ENCODE measurements around the gene TMCO2.
"Not testable (repeated sequence)": the region's sequence is repeated elsewhere in the genome, so short reads cannot be mapped to it uniquely, and the experiment has no call there.

Gene TMCO2

GRCh38 chr1:40247655-40248054 lies at the start of gene TMCO2:
Gene TMCO2 (plus strand): TSS chr1:40247937. CDS start chr1:40247994, 57 bp downstream.
- DNase-seq (ENCODE audit: low read depth), result no peak

- no peak for DNase-seq (ENCODE audit: low read depth)
Observed at GRCh38 chr1:40199126-40199525, 48.6 kb upstream of the TMCO2 start.

- DNase-seq (ENCODE audit: low read depth), result no peak
Observed at GRCh38 chr1:40204856-40205255, 42.9 kb upstream of the TMCO2 start.

- DNase-seq (ENCODE audit: low read depth), result no peak
Observed at GRCh38 chr1:40210511-40211204, 37.1 kb upstream of the TMCO2 start.

- DNase-seq (ENCODE audit: low read depth), result no peak
Observed at GRCh38 chr1:40218333-40218732, 29.4 kb upstream of the TMCO2 start.

GRCh38 chr1:40221471-40221905 lies 26.2 kb upstream of the TMCO2 start:
- DNase-seq (ENCODE audit: low read depth), result not testable (repeated sequence)

GRCh38 chr1:40221977-40222772 lies 25.6 kb upstream of the TMCO2 start:
- no peak for DNase-seq (ENCODE audit: low read depth)

- no peak for DNase-seq (ENCODE audit: low read depth)
Observed at GRCh38 chr1:40224040-40224439, 23.7 kb upstream of the TMCO2 start.

GRCh38 chr1:40226192-40226591 lies 21.5 kb upstream of the TMCO2 start:
- no peak for DNase-seq (ENCODE audit: low read depth)

GRCh38 chr1:40232444-40232843 lies 15.3 kb upstream of the TMCO2 start:
- no peak for DNase-seq (ENCODE audit: low read depth)

- DNase-seq (ENCODE audit: low read depth), result peak; percentile 42
Observed at GRCh38 chr1:40239626-40240025, 8.1 kb upstream of the TMCO2 start.

GRCh38 chr1:40240390-40240789 lies 7.3 kb upstream of the TMCO2 start:
- no peak for DNase-seq (ENCODE audit: low read depth)

- no peak for DNase-seq (ENCODE audit: low read depth)
Observed at GRCh38 chr1:40241362-40241761, 6.4 kb upstream of the TMCO2 start.

GRCh38 chr1:40243351-40243750 lies 4.4 kb upstream of the TMCO2 start:
- peak; percentile 8 for DNase-seq (ENCODE audit: low read depth)

- no peak for DNase-seq (ENCODE audit: low read depth)
Observed at GRCh38 chr1:40244138-40244744, 3.5 kb upstream of the TMCO2 start.

GRCh38 chr1:40245686-40246085 lies 2.1 kb upstream of the TMCO2 start:
- DNase-seq (ENCODE audit: low read depth), result no peak

- DNase-seq (ENCODE audit: low read depth), result no peak
Observed at GRCh38 chr1:40248412-40248811, 675 bp downstream of the TMCO2 start.

GRCh38 chr1:40251456-40251855 lies 3.7 kb downstream of the TMCO2 start:
- no peak for DNase-seq (ENCODE audit: low read depth)

- no peak for DNase-seq (ENCODE audit: low read depth)
Observed at GRCh38 chr1:40252601-40253000, 4.9 kb downstream of the TMCO2 start.

- DNase-seq (ENCODE audit: low read depth), result no peak
Observed at GRCh38 chr1:40255231-40255630, 7.5 kb downstream of the TMCO2 start.

- DNase-seq (ENCODE audit: low read depth), result no peak
Observed at GRCh38 chr1:40256401-40257084, 8.8 kb downstream of the TMCO2 start.

- DNase-seq (ENCODE audit: low read depth), result no peak
Observed at GRCh38 chr1:40257313-40257687, 9.6 kb downstream of the TMCO2 start.

Data from fibroblast of gingiva (primary cell).